Measurements from ENCODE around the gene VAMP1.
A peak's percentile ranks its signal among the peaks of the same experiment; 100 is the strongest.

Gene VAMP1

DNA sequence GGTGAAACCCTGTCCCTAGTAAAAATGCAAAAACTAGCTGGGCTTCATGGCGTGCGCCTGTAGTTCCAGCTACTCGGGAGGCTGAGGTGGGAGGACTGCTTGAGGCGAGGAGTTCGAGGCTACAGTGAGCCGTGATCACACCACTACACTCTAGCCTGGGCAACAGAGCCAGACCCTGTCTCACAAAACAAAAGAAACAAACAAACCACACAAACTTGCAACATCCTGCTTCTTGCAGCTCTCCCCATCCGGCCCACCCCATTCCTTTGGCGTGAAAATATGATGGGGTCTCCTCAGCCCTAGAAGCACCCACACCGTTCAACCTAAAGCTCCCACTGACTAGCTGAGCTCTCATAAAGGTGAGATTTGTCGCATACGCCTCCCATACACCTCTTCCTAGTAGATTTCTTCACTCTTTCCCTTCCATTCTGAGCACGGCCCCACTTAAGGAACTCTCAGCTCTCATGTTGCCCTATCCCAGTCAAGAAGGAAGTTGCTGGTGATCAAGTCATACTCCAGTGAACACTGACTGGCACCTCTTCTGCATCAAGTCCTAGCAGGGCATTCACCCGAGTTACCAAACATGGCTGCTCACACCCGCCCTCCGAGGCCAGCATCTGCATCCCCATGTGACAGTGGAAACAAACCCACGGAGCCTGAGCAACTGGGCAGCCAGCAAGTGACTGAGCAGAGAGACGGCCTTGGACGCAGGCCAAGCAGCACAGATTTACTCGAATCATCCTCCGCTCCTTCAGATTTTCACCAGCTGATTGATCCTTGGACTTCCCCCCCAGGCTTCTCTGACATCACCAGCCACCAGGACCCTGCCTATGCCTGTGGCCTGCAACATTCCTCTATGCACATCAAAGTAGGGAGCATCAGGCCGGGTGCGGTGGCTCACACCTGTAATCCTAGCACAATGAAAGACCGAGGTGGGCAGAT, 44.6 kb downstream of the VAMP1 start:
- DNase-seq: no peak
- Histone ChIP-seq H3K9me3 (ENCODE audit: control insufficient read depth, low read length) (no peaks in the 10 kb centered on the region), H3K4me3 (ENCODE audit: insufficient read depth, low read depth, low read length, poor library complexity, severe bottlenecking) (no peak overlapping the region), H3K27ac (ENCODE audit: insufficient read depth, low read length, poor library complexity, severe bottlenecking) (peak overlapping the region; percentile 67), H3K27me3 (replicated peaks; ENCODE audit: control insufficient read depth, insufficient read depth, low read length, poor library complexity, severe bottlenecking) (no peaks in the 10 kb centered on the region), H3K36me3 (ENCODE audit: control insufficient read depth, insufficient read depth, low read length) (no peaks in the 10 kb centered on the region), H3K4me1 (ENCODE audit: control insufficient read depth, insufficient read depth, low read length, poor library complexity, severe bottlenecking) (peaks cover 20% of the 10 kb centered on the region)

DNA sequence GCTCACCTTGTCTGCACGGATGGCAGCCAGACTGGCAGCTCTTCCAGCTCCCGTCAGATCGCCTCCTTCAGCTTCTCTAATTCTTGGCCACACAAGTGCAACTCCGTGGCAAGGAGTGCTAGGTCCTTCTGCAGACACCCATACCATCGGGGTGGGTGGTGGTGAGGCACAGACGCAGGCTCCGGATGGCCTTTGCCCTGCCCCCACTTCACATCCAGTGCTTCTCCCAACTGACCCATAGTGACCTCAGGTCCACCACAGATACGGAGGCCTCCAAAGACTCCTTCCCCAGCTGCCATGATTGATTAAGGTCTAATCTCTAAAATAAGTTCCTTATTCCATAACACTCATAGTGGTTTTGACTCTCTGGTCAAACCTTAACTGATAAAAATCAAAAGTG, 45.6 kb downstream of the VAMP1 start:
- no peak overlapping the region for H3K4me3 ChIP-seq (ENCODE audit: insufficient read depth, low read depth, low read length, poor library complexity, severe bottlenecking)
- H3K27ac ChIP-seq (ENCODE audit: insufficient read depth, low read length, poor library complexity, severe bottlenecking): no peak overlapping the region
- no peaks in the 10 kb centered on the region for H3K9me3 ChIP-seq (ENCODE audit: control insufficient read depth, low read length)
- peaks cover 20% of the 10 kb centered on the region for H3K4me1 ChIP-seq (ENCODE audit: control insufficient read depth, insufficient read depth, low read length, poor library complexity, severe bottlenecking)
- no peak for DNase-seq
- H3K27me3 ChIP-seq (replicated peaks; ENCODE audit: control insufficient read depth, insufficient read depth, low read length, poor library complexity, severe bottlenecking): no peaks in the 10 kb centered on the region
- H3K36me3 ChIP-seq (ENCODE audit: control insufficient read depth, insufficient read depth, low read length): no peaks in the 10 kb centered on the region

DNA sequence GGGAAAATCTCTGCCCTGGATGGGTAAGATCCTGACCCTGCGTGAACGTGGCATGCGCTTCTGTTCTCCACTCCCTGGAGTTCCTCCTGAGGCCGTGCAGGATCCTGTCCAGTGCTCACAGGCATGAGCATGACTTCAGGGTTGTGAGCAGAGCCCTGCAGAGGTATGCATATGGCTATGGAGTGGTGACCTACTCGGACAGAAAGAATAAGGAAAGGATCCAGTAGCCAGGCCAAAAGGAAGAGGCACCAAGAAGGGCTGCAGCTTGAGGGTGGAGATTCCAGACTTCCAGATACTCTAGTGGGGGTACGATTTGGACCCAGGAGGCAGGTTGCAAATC, 46.5 kb downstream of the VAMP1 start:
- no peaks in the 10 kb centered on the region for H3K27me3 ChIP-seq (replicated peaks; ENCODE audit: control insufficient read depth, insufficient read depth, low read length, poor library complexity, severe bottlenecking)
- DNase-seq: no peak

DNA sequence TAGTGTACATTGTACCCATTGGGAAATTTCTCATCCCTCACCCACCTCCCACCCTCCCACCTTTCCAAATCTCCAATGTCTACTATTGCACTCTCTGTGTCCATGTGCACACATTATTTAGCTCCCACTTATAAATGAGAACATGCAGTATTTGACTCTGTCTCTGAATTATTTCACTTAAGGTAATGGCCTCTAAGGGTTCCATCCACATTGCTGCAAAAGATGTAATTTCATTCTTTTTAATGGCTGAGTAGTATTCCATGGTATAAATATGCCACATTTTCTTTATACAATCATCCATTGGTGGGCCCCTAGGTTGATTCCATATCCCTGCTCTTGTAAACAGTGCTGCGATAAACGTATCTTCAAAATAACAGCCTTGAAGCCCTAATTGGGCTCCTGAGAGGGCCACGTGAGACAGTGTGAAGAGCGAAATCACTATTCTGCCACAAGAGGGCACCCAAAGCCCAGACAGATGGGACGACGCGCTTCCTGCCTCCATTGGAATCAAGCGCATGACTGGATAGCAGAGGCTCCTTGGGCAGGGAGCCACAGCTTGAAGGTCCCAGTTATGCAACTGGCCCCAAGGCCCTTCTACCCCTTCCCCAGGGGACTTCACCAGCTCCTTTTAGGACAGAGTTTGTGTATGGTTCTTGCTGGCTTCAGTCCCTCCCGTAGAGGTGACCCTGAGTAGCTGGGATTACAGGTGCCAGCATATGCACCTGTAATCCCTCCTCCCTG, 47.0 kb downstream of the VAMP1 start:
- Histone ChIP-seq H3K36me3 (ENCODE audit: control insufficient read depth, insufficient read depth, low read length) (no peaks in the 10 kb centered on the region), H3K27ac (ENCODE audit: insufficient read depth, low read length, poor library complexity, severe bottlenecking) (peak overlapping the region; percentile 15), H3K4me3 (ENCODE audit: insufficient read depth, low read depth, low read length, poor library complexity, severe bottlenecking) (no peak overlapping the region)

More for the DNA sequence above, 46.5 kb downstream of the VAMP1 start:
- peaks cover 20% of the 10 kb centered on the region for H3K4me1 ChIP-seq (ENCODE audit: control insufficient read depth, insufficient read depth, low read length, poor library complexity, severe bottlenecking)
- no peaks in the 10 kb centered on the region for H3K9me3 ChIP-seq (ENCODE audit: control insufficient read depth, low read length)
- peak overlapping the region; percentile 15 for H3K27ac ChIP-seq (ENCODE audit: insufficient read depth, low read length, poor library complexity, severe bottlenecking)
- H3K36me3 ChIP-seq (ENCODE audit: control insufficient read depth, insufficient read depth, low read length): no peaks in the 10 kb centered on the region
- H3K4me3 ChIP-seq (ENCODE audit: insufficient read depth, low read depth, low read length, poor library complexity, severe bottlenecking): no peak overlapping the region

GRCh38 chr12:6420364-6420763, 50.1 kb downstream of the VAMP1 start:
- no peak overlapping the region for H3K4me3 ChIP-seq (ENCODE audit: insufficient read depth, low read depth, low read length, poor library complexity, severe bottlenecking)
- DNase-seq: no peak
- H3K27me3 ChIP-seq (replicated peaks; ENCODE audit: control insufficient read depth, insufficient read depth, low read length, poor library complexity, severe bottlenecking): no peaks in the 10 kb centered on the region
- H3K4me1 ChIP-seq (ENCODE audit: control insufficient read depth, insufficient read depth, low read length, poor library complexity, severe bottlenecking): peaks cover 8% of the 10 kb centered on the region
- no peaks in the 10 kb centered on the region for H3K9me3 ChIP-seq (ENCODE audit: control insufficient read depth, low read length)
- H3K36me3 ChIP-seq (ENCODE audit: control insufficient read depth, insufficient read depth, low read length): no peaks in the 10 kb centered on the region
- H3K27ac ChIP-seq (ENCODE audit: insufficient read depth, low read length, poor library complexity, severe bottlenecking): no peak overlapping the region

More for the DNA sequence above, 47.0 kb downstream of the VAMP1 start:
- peak; percentile 57 to 74 (median 65) for DNase-seq
- Histone ChIP-seq H3K9me3 (ENCODE audit: control insufficient read depth, low read length) (no peaks in the 10 kb centered on the region), H3K27me3 (replicated peaks; ENCODE audit: control insufficient read depth, insufficient read depth, low read length, poor library complexity, severe bottlenecking) (no peaks in the 10 kb centered on the region), H3K4me1 (ENCODE audit: control insufficient read depth, insufficient read depth, low read length, poor library complexity, severe bottlenecking) (peaks cover 20% of the 10 kb centered on the region)

DNA sequence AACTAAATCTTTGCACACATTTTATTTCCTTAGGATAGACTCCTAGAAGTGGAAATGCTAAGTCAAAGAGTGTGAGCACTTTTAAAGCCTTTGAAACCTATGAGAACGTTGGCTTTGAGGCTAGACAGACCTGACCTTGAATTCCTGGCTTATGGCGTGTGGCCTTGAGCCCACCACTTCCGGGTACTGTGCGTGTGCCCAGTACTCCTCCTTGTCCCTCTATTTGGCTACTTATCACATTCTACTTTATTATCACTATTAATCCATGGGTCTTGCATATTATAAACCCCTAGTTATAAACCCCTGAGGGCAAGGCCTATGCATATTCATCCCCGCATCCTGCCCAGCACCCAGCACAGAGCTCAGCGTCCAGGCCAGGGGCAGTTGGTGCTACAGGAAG, 51.7 kb downstream of the VAMP1 start:
- H3K9me3 ChIP-seq (ENCODE audit: control insufficient read depth, low read length): no peaks in the 10 kb centered on the region
- no peak for DNase-seq
- H3K27ac ChIP-seq (ENCODE audit: insufficient read depth, low read length, poor library complexity, severe bottlenecking): no peak overlapping the region
- H3K36me3 ChIP-seq (ENCODE audit: control insufficient read depth, insufficient read depth, low read length): no peaks in the 10 kb centered on the region
- peaks cover 6% of the 10 kb centered on the region for H3K4me1 ChIP-seq (ENCODE audit: control insufficient read depth, insufficient read depth, low read length, poor library complexity, severe bottlenecking)
- H3K27me3 ChIP-seq (replicated peaks; ENCODE audit: control insufficient read depth, insufficient read depth, low read length, poor library complexity, severe bottlenecking): no peaks in the 10 kb centered on the region
- no peak overlapping the region for H3K4me3 ChIP-seq (ENCODE audit: insufficient read depth, low read depth, low read length, poor library complexity, severe bottlenecking)

DNA sequence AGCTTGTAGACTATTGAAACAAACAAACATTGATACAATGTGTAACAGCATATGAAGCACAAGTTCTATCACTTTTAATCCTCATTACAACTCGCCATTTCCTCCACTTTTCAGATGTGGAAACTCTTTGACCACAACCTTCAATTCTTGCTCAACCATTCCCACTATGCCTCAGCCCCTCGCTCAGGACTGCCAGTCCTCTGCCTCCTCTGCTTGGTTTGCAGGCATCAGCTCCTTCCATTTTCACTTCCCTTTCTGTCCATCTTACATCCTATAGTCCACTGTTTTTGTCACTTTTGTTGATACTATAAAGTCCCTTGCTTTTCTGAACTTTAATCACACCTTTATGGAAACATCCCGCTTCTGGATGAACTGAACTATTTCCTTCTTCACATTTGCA, 53.9 kb downstream of the VAMP1 start:
- H3K4me3 ChIP-seq (ENCODE audit: insufficient read depth, low read depth, low read length, poor library complexity, severe bottlenecking): no peak overlapping the region
- no peak overlapping the region for H3K27ac ChIP-seq (ENCODE audit: insufficient read depth, low read length, poor library complexity, severe bottlenecking)
- no peaks in the 10 kb centered on the region for H3K9me3 ChIP-seq (ENCODE audit: control insufficient read depth, low read length)
- no peaks in the 10 kb centered on the region for H3K36me3 ChIP-seq (ENCODE audit: control insufficient read depth, insufficient read depth, low read length)
- H3K27me3 ChIP-seq (replicated peaks; ENCODE audit: control insufficient read depth, insufficient read depth, low read length, poor library complexity, severe bottlenecking): no peaks in the 10 kb centered on the region
- H3K4me1 ChIP-seq (ENCODE audit: control insufficient read depth, insufficient read depth, low read length, poor library complexity, severe bottlenecking): no peaks in the 10 kb centered on the region
- DNase-seq: no peak

Measured in effector memory CD4-positive, alpha-beta T cell (primary cell).